Stimulated activated CD4-positive, alpha-beta T cell treated with anti-CD3 and anti-CD28 coated beads, Interleukin-4, amount 100 ng/mL, for 48 hours (primary cell): ENCODE results near the gene CLPTM1L.
"Not testable (repeated sequence)": the region's sequence is repeated elsewhere in the genome, so short reads cannot be mapped to it uniquely, and the experiment has no call there.

Experiments used
- DNase-seq, 2 donors: peaks; one replicate each; pipeline ENCODE4 v3.0.0-alpha.2; 2020; ENCODE audit warnings: low read depth in 2 of 2

The CLPTM1L gene

DNA sequence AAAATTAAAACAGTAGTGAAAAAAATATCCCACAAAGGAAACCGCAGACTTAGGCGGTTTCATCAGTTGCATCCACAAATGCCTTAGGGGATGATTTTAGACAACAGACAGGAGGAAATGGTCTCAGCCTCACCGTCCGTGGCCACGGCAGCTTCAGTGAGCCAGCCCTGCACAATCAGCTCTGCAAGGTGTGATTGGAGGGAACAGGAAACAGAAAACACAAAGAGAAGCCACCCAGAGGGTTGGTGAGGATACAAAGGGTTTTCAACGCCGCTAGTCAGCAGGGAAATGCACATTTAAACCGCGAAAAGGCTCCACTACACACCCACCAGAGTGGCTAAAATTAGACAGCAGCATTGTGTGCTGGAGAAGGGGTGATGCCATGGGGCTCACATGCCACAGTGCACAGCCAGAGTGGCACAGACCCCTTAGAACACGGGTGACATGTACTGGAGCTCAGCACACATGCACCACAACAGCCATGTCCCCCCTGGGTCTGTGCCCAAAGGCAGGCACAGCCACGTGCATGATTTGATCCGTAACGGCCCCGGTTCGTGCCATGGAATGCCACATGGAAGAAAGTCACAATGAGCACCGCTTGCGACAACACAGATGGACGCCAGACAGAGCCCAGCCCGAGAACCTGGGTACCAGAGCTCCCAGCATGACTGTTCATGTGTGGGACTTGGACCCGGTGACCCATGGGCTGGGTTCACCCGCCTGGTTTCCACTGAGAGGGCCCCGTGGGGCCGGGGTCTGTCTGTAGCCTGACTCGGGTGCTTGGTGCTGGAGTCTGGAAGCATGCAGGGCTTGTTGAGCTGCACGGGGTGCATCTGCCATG lies 31.7 kb downstream of the CLPTM1L start:
- DNase-seq = peak in 1 of 2 donors; percentile 7

DNA sequence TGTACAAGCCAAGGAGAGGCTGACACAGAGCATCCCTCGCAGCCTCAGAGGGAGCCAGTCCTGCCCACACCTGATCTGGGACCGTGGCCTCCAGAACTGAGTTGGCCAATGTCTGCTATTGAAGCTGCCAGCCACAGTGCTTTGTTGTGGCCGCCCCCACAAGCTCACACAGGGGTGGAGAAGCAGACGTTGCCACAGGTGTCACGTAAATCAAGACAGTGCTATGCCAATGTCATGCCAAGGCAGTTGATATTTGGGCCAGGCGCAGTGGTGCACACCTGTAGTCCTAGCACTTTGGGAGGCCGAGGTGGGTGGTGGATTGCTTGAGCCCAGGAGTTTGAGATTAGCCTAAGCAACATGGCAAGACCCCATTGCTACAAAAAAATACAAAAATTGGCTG lies 32.7 kb downstream of the CLPTM1L start:
- no peak for DNase-seq

DNA sequence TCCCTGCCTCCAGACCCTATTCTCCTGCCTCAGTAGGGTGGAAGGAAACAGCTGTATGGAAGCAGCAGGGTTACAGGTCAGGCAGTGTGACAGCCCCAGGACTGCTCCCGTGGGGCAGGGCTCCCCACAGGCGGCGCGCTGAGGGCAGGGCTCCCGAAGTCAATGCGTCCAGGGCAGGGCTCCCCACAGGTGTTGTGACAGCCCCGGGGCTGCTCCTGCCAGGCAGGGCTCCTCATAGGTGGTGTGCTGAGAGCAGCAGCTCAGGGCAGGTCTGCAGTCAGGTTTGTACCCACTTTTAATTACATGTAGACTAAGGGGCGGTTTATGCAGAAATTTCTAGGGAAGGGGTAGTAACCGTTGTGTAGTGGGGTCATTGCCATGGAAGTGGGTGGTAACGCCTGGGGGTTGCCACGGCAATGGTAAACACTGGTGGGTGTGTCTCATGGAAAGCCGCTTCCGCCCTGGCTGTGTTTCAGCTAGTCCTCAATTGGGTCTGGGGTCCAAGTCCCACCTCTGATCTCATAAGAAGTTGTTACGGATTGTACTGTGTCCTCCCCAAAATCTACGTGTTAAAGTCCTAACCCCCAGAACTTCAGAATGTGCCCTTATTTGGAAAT lies 33.4 kb downstream of the CLPTM1L start:
- no peak for DNase-seq

DNA sequence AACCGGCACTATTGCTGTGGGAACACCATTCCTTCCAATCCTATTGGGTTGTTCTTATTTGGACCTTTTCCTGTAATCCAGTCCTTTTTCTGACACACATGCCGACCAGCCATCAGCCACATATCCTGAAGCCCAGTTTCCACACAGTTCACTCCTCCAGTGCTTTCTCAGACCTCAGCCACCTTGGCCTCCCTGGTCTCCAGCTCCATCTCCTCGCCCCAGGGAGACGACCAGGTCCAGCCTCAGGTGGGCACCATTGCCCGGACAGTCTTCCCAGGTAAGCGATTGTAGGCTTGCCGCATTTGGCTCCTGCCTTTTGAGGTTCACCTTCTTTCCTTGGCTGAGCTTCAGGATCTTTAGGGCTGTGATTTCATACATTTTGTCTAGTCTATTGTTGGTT lies 34.8 kb downstream of the CLPTM1L start:
- no peak for DNase-seq

DNA sequence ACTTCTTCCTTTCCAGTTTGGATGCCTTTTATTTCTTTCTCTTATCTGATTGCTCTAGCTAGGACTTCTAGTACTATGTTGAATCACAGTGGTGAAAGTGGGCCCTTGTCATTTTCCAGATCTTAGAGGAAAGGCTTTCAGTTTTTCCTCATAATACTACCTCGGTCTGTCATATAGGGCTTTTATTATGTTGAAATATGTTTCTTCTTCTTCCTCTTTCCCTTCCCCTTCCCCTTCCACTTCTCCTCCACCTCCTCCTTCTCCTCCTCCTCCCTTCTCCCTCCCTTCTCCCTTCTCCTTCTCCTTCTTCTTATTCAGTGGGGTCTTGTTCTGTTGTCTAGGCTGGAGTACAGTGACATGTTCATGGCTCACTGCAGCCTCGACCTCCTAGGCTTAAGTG lies 40.9 kb downstream of the CLPTM1L start:
- DNase-seq = no peak

DNA sequence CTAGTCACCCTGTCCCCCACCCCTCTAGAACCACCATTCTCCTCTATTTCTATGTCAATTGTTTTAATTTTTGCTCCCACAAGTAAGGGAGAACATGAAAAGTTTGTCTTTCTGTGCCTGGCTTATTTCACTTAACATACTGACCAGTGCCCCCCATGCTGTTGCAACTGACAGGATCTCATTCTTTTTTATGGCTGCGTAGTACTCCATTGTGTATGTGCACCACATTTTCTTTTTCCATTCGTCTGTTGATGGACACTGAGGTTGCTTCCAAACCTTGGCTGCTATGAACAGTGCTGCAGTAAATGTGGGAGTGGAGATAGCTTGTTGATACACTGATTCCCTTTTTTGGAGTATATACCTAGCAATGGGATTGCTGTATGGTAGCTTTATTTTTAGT lies 42.6 kb downstream of the CLPTM1L start:
- DNase-seq = no peak

DNA sequence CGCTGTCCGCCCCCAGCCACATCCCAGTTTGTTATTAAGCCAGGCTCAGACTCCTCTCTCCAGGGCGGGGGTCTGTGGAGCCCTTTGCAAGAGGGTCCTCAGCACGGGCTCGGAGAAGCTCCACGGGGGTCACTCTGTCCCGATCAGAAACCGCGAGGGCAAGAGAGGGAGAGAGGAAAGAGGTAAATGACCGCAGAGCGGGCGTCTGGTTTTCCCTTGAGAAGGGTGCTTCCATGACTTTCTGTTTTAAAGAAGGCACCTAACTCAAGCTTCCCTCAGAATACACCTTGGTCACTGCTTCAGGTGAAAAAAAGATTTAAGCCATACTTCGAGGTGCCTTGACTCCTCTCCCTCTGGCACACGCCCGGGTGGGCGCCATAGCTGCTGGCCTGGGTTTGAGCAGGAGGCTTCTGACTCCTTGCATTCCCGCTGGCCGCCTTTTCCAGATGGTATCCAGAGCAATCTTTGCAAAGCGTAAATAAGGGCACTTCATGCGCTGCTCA lies 44.3 kb downstream of the CLPTM1L start:
- DNase-seq = no peak

DNA sequence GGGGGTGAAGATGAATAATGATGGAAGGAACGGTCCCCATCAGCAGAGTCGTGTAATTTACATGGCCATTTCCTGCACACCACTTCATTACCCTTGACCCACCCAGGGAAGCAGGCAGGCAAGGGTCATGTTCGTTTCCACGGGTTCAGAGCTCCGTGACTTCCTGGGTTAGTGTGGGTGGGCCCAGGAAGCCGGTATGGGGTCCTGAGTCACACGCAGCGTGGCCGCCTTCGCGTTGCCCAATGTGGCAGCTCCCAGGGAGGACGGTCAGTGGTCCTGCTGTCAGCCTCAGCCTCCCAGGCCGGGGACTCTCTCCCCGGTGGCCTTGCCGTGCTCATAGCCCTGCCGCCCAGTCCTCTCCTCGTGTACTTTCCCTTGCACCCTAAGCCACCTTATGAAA lies 44.9 kb downstream of the CLPTM1L start:
- no peak for DNase-seq

DNA sequence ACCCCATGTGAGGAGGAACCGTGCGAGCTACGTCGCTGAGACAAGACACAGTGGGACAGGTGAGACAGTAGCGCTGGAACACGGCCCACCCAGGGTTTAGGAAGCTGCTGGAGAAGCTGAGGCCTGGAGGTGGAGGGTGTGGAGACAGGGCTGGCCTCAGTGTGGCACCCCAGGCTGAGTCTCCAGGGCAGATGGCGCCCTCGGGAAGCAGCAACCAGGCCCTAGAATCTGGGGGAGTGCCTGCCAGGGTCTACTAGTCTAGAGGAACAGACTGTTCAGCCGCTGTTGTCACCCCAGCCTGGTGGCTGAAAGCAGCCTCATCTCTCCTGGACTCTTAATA lies 45.4 kb downstream of the CLPTM1L start:
- DNase-seq = no peak

DNA sequence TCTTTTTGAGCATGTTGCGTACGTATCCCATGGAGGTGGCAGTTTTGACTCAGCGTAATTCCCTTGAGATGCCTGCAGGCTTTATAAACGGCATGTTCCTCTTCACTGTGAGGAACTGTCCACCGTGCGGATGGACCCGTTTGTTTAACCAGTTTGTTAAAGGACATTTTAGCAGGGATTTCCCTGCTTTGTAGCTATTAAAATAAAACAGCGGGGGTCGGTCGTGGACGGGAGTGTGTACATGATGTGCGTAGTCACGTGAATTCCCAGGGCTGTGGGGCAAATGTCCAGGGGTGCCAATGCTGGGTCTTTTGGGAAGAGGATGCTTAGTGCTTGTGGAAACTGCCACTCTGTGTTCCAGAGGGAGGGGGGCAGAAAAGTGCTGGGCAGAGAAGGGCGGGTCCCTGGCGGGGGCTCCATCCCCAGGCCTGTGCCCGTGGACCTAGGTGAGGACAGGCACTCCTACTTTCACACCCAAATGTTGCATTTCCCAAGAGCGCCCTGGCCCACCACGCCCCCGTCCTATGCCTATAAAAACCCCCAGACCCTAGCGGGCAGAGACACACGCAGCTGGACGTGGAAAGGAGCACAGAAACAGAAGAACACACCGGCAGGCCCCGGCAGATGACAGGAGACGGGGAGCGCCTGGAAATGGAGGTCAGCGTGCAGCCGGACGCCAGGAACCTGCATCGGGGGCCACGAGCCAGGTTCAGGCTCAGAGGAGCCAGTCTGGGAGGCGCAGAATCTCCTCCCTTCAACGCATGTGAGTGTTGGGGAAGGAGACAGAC lies 46.0 kb downstream of the CLPTM1L start:
- DNase-seq = no peak

DNA sequence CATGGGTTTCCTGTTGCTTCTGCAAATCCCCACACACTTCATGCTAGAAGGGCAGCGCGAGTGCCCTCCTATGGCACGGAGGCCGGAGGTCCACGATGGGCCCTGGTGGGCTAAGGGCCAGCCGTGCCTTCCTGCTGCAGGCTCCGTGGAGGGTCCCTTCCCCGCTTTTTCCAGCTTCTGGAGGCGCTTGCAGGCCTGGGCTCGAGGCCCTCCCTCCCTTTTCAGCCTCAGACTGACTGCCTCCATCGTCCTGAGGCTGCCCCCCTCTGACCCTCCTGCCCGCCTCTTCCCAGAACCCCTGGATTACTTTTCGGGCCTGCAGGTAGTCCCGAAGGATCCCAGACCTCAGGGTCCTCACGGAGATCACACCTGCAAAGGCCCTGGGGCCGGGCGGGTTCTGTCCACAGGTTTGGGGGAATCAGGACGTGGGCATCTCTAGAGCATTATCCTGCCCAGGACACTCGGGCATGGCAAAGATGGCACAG lies 46.8 kb downstream of the CLPTM1L start:
- no peak for DNase-seq

DNA sequence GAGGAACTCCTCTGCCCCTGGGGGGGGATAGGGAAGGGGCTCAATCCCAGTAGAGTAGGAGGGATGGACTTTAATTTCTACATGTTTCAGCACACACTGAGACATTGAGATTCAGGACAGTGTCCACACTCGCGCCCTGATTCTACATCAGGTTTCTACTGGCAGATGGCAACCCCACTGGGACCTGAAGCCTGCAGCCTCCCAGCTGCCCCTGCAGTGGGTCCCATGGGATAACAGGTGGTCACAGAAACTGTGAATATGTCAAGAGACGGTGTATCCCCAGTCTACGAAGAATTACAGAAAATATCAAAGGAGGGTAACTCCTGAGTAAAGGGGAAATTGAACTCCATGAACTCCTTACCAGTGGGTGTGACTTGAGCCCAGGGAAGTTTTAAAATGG lies 47.7 kb downstream of the CLPTM1L start:
- no peak for DNase-seq

DNA sequence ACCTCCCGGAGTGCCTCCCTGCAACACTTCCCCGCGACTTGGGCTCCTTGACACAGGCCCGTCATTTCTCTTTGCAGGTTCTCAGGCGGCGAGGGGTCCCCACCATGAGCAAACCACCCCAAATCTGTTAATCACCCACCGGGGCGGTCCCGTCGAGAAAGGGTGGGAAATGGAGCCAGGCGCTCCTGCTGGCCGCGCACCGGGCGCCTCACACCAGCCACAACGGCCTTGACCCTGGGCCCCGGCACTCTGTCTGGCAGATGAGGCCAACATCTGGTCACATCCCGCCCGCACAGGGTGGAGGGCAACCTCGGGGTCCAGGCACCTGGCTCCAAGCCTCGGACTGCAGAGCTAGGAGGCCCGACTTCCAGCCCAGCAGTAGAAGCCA lies 49.3 kb downstream of the CLPTM1L start:
- DNase-seq = no peak

DNA sequence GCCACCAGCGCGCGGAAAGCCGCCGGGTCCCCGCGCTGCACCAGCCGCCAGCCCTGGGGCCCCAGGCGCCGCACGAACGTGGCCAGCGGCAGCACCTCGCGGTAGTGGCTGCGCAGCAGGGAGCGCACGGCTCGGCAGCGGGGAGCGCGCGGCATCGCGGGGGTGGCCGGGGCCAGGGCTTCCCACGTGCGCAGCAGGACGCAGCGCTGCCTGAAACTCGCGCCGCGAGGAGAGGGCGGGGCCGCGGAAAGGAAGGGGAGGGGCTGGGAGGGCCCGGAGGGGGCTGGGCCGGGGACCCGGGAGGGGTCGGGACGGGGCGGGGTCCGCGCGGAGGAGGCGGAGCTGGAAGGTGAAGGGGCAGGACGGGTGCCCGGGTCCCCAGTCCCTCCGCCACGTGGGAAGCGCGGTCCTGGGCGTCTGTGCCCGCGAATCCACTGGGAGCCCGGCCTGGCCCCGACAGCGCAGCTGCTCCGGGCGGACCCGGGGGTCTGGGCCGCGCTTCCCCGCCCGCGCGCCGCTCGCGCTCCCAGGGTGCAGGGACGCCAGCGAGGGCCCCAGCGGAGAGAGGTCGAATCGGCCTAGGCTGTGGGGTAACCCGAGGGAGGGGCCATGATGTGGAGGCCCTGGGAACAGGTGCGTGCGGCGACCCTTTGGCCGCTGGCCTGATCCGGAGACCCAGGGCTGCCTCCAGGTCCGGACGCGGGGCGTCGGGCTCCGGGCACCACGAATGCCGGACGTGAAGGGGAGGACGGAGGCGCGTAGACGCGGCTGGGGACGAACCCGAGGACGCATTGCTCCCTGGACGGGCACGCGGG lies 49.9 kb downstream of the CLPTM1L start, which contains the start of gene TERT:
Gene TERT (minus strand): TSS at position 234 of the 815 bp plus-strand sequence. CDS start 79 bp downstream, at position 155.
- peak; percentile 80 for DNase-seq

DNA sequence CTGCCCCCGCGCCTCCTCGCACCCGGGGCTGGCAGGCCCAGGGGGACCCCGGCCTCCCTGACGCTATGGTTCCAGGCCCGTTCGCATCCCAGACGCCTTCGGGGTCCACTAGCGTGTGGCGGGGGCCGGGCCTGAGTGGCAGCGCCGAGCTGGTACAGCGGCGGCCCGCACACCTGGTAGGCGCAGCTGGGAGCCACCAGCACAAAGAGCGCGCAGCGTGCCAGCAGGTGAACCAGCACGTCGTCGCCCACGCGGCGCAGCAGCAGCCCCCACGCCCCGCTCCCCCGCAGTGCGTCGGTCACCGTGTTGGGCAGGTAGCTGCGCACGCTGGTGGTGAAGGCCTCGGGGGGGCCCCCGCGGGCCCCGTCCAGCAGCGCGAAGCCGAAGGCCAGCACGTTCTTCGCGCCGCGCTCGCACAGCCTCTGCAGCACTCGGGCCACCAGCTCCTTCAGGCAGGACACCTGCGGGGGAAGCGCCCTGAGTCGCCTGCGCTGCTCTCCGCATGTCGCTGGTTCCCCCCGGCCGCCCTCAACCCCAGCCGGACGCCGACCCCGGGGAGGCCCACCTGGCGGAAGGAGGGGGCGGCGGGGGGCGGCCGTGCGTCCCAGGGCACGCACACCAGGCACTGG lies 50.6 kb downstream of the CLPTM1L start:
- DNase-seq = no peak

DNA sequence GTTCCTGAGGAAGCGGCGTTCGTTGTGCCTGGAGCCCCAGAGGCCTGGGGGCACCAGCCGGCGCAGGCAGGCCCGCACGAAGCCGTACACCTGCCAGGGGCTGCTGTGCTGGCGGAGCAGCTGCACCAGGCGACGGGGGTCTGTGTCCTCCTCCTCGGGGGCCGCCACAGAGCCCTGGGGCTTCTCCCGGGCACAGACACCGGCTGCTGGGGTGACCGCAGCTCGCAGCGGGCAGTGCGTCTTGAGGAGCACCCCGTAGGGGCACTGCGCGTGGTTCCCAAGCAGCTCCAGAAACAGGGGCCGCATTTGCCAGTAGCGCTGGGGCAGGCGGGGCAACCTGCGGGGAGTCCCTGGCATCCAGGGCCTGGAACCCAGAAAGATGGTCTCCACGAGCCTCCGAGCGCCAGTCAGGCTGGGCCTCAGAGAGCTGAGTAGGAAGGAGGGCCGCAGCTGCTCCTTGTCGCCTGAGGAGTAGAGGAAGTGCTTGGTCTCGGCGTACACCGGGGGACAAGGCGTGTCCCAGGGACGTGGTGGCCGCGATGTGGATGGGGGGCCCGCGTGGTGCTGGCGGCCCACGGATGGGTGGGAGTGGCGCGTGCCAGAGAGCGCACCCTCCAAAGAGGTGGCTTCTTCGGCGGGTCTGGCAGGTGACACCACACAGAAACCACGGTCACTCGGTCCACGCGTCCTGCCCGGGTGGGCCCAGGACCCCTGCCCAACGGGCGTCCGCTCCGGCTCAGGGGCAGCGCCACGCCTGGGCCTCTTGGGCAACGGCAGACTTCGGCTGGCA lies 51.3 kb downstream of the CLPTM1L start:
- DNase-seq = no peak

DNA sequence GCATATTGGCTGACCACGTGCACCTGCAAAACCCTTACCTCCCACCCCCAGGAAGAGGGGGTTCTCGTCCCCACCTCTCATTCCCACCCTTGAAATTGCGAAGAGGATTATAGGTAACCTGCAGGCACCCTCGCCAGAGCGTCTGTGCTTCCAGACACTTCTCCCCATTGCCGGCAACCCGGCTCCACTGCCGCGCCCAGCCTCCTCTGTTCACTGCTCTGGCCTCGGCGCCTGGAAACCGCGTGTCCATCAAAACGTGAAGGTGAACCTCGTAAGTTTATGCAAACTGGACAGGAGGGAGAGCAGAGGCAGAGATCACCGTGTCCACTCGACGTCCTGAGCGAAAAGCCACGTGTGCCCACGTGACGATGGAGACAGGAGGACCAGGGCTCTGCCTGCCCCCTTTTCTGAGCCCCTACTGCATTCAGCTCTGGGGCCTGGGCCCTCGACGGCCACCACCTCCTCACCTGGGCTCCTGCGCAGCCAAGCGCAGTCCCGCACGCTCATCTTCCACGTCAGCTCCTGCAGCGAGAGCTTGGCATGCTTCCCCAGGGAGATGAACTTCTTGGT lies 52.0 kb downstream of the CLPTM1L start:
- no peak for DNase-seq

DNA sequence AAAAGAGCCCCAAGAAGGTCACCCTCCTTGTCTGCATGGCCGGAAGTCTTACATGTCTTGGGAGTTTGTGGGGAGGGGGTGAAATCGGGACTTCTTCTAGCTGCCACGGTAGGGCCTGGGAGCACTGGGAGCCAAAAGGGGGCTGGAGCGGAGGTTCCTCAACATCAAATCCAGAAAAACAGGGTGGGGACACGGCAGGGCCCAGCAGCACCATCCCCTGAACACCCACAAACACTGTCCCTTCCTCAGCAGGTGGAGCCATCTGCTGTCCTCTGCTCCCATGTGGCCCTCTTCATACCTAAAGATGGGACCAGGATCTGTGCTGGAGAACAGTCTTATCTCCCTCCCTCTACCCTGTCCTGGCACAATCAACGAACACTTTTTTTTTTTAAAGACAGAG lies 52.8 kb downstream of the CLPTM1L start:
- no peak for DNase-seq

DNA sequence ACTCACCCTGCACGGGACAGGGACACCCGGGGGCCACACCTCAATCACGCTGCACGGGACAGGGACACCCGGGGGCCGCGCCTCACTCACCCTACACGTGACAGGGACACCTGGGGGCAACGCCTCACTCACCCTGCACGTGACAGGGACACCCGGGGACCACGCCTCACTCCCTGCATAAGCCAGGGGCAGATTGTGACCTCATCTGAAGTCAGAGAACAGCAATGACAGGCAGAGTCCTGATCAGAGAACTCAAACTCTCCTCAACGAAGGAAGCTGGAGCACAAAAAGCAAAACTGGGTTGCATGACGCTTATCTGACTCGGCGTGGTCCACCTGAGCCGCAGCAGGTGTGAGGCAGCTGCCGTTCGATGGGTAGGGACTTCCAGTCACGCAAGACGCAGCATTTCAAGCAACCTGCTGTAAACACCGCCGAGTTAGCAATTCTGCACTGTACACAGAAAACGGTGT lies 53.3 kb downstream of the CLPTM1L start:
- DNase-seq = no peak

DNA sequence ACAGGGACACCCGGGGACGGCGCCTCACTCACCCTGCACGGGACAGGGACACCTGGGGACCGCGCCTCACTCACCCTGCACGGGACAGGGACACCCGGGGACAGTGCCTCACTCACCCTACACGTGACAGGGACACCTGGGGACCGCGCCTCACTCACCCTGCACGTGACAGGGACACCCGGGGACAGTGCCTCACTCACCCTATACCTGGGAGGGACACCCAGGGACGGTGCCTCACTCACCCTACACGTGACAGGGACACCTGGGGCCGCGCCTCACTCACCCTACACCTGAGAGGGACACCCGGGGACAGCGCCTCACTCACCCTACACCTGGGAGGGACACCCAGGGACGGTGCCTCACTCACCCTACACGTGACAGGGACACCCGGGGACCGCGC lies 53.9 kb downstream of the CLPTM1L start:
- not testable (repeated sequence) for DNase-seq
